SU-DHL-6 (cell line): Measurements from ENCODE around the gene KLHL20.
"Not testable (repeated sequence)": the region's sequence is repeated elsewhere in the genome, so short reads cannot be mapped to it uniquely, and the experiment has no call there.

Source experiments
- H2AFZ ChIP-seq: fragments of 200-600 bp; sonication (generic); 2 replicates; pipeline ENCODE4 v1.6.1; 2014; ENCODE audit warnings: low read depth, mild to moderate bottlenecking, moderate library complexity, mixed read lengths, antibody characterized with exemption, low read length; ENCODE audit not compliant: severe bottlenecking
- H3F3A ChIP-seq: fragments of 200-600 bp; shearing (Covaris generic); 2 replicates; pipeline ENCODE4 v1.6.0; 2016; ENCODE audit warnings: antibody characterized with exemption, mild to moderate bottlenecking; ENCODE audit not compliant: insufficient read depth
- H3K27ac ChIP-seq: fragments of 200-600 bp; sonication (generic); 2 replicates; pipeline ENCODE4 v1.5.1; 2016; ENCODE audit warnings: low read depth, mild to moderate bottlenecking, low read length, moderate library complexity, mixed read lengths
- H3K27me3 ChIP-seq: fragments of 200-600 bp; sonication (generic), shearing (Covaris generic); 2 replicates; pipeline ENCODE4 v1.6.0; 2014; ENCODE audit warnings: mild to moderate bottlenecking, low read length
- H3K36me3 ChIP-seq: fragments of 200-600 bp; sonication (generic); 2 replicates; pipeline ENCODE4 v1.6.1; 2014; ENCODE audit warnings: mild to moderate bottlenecking, low read length, mixed read lengths
- H3K4me2 ChIP-seq: fragments of 300-600, 200-600 bp; shearing (Covaris generic), sonication (generic); 2 replicates; pipeline ENCODE4 v1.6.0; 2014; ENCODE audit warnings: low read length, low read depth, mild to moderate bottlenecking; ENCODE audit not compliant: poor library complexity, severe bottlenecking
- H3K4me3 ChIP-seq: fragments of 200-600 bp; sonication (generic); 2 replicates; pipeline ENCODE4 v1.5.1; 2014; ENCODE audit warnings: antibody characterized with exemption, low read length, mild to moderate bottlenecking, mixed read lengths; ENCODE audit not compliant: insufficient read depth, poor library complexity, severe bottlenecking
- H3K79me2 ChIP-seq: fragments of 200-600 bp; sonication (generic); 2 replicates; pipeline ENCODE4 v1.6.1; 2014; ENCODE audit warnings: mild to moderate bottlenecking, low read length, moderate library complexity; ENCODE audit not compliant: insufficient read depth
- H3K9ac ChIP-seq: fragments of 200-600 bp; sonication (generic); 2 replicates; pipeline ENCODE4 v1.7.0; 2014; ENCODE audit warnings: mild to moderate bottlenecking, low read length
- H3K9me2 ChIP-seq: fragments of 200-600 bp; sonication (generic); replicated peaks from 2 replicates; pipeline ENCODE4 v1.6.1; 2014; ENCODE audit warnings: low read length; ENCODE audit not compliant: insufficient read depth
- H3K9me3 ChIP-seq: fragments of 200-600 bp; sonication (generic); 2 replicates; pipeline ENCODE4 v1.6.1; 2014; ENCODE audit warnings: low read length, mixed read lengths; ENCODE audit not compliant: insufficient read depth
- H4K20me1 ChIP-seq: fragments of 200-600 bp; sonication (generic); 2 replicates; pipeline ENCODE4 v1.6.1; 2014; ENCODE audit warnings: low read depth, mild to moderate bottlenecking, antibody characterized with exemption, low read length, moderate library complexity, mixed read lengths
- CTCF ChIP-seq: fragments of 200-600 bp; sonication (generic); IDR thresholded peaks from one replicate; pipeline ENCODE4 v1.5.1; 2017; ENCODE audit warnings: antibody characterized with exemption, mild to moderate bottlenecking, low read length, moderate library complexity; ENCODE audit not compliant: insufficient read depth, poor library complexity, severe bottlenecking
- EZH2phosphoT487 ChIP-seq: fragments of 200-600 bp; sonication (generic), shearing (Covaris generic); conservative IDR thresholded peaks from 2 replicates; pipeline ENCODE4 v1.6.1; 2018; ENCODE audit warnings: mild to moderate bottlenecking, antibody characterized with exemption, low read length, moderate library complexity, mixed read lengths

KLHL20 gene

GRCh38 chr1:173693238-173693637 is 21.5 kb upstream of the KLHL20 start:
- Histone ChIP-seq H3K9me3 (no peaks in the 10 kb centered on the region), H3K4me3 (no peak overlapping the region), H3K36me3 (no peaks in the 10 kb centered on the region), H3K27me3 (no peaks in the 10 kb centered on the region), H3K9ac (no peak overlapping the region), H3K27ac (no peak overlapping the region), H3K79me2 (no peaks in the 10 kb centered on the region), H3F3A (peaks cover 8% of the 10 kb centered on the region), H2AFZ (no peak overlapping the region), H3K9me2 (no peaks in the 10 kb centered on the region), H4K20me1 (no peaks in the 10 kb centered on the region), H3K4me2 (no peak overlapping the region)
- TF ChIP-seq CTCF = no peak
- TF ChIP-seq EZH2phosphoT487 = no peak

GRCh38 chr1:173701299-173701698 is 13.5 kb upstream of the KLHL20 start:
- H3K36me3 ChIP-seq, H3F3A ChIP-seq, H4K20me1 ChIP-seq, H2AFZ ChIP-seq, H3K9me2 ChIP-seq, H3K9me3 ChIP-seq, H3K27ac ChIP-seq, H3K4me3 ChIP-seq, H3K79me2 ChIP-seq, H3K9ac ChIP-seq, H3K27me3 ChIP-seq, H3K4me2 ChIP-seq: not testable (repeated sequence)

GRCh38 chr1:173702736-173703135 is 12.0 kb upstream of the KLHL20 start:
- H3K27ac ChIP-seq = no peak overlapping the region
- H3K9ac ChIP-seq = no peak overlapping the region
- no peak for TF ChIP-seq EZH2phosphoT487
- TF ChIP-seq CTCF = no peak
- no peak overlapping the region for H3K4me2 ChIP-seq
- H3K4me3 ChIP-seq = no peak overlapping the region
- H3K79me2 ChIP-seq = no peaks in the 10 kb centered on the region
- H3K27me3 ChIP-seq = no peaks in the 10 kb centered on the region
- H2AFZ ChIP-seq = no peak overlapping the region
- no peaks in the 10 kb centered on the region for H3K9me2 ChIP-seq
- no peaks in the 10 kb centered on the region for H3K36me3 ChIP-seq
- H4K20me1 ChIP-seq = no peaks in the 10 kb centered on the region
- H3K9me3 ChIP-seq = no peaks in the 10 kb centered on the region
- H3F3A ChIP-seq = no peaks in the 10 kb centered on the region

GRCh38 chr1:173705117-173705516 is 9.7 kb upstream of the KLHL20 start:
- H2AFZ ChIP-seq = no peak overlapping the region
- no peaks in the 10 kb centered on the region for H4K20me1 ChIP-seq
- H3K27me3 ChIP-seq = no peaks in the 10 kb centered on the region
- no peaks in the 10 kb centered on the region for H3K36me3 ChIP-seq
- H3F3A ChIP-seq = no peaks in the 10 kb centered on the region
- H3K9me2 ChIP-seq = no peaks in the 10 kb centered on the region
- no peaks in the 10 kb centered on the region for H3K9me3 ChIP-seq
- TF ChIP-seq EZH2phosphoT487 = no peak
- TF ChIP-seq CTCF = no peak
- H3K4me2 ChIP-seq = no peak overlapping the region
- no peak overlapping the region for H3K4me3 ChIP-seq
- no peaks in the 10 kb centered on the region for H3K79me2 ChIP-seq
- H3K27ac ChIP-seq = no peak overlapping the region
- no peak overlapping the region for H3K9ac ChIP-seq
